ENCODE data around the gene CCDC57. TPM values are rescaled to one million over a fixed set of nuclear protein-coding genes. Genes with fewer than 3 reads are reported as not detected.
A peak's percentile ranks its signal among the peaks of the same experiment; 100 is the strongest.

Gene CCDC57
- total and polyA plus RNA-seq, 9 of the 15 experiments (the other 6 are each of a cell fraction or from before 2014, with no cell fraction given) = 0.83 to 36.2 (median 13.6) TPM

- peak; percentile 93 for TF ChIP-seq ZBTB40 (IDR thresholded peaks at IDR 0.05)
- no peak for TF ChIP-seq ZBTB40 (CRISPR knock-in tag; IDR thresholded peaks at IDR 0.05)
- 0 out of 3 replicates have a peak, but pooled peaks of 1 of the 2 experiments have one; percentile 28 for TF ChIP-seq CBX3 (IDR thresholded peaks at IDR 0.05; ENCODE audit: borderline replicate concordance in 1 of 2, low read length in 2 of 2)
- peak; percentile 87 for TF ChIP-seq RFX1 (IDR thresholded peaks at IDR 0.05)
- 0 out of 2 replicates have a peak, but pooled peaks have one; percentile 40 for TF ChIP-seq ZC3H11A (IDR thresholded peaks at IDR 0.05; ENCODE audit: low read depth, low read length)
- TF ChIP-seq NR2C1 (IDR thresholded peaks at IDR 0.05) = peak; percentile 35; the same call in 1 of the 2 replicates
- TF ChIP-seq NR2C1 (tag; IDR thresholded peaks at IDR 0.05) = peak; percentile 76
- 0 out of 2 replicates have a peak, but pooled peaks have one; percentile 50 for TF ChIP-seq GATAD2A (IDR thresholded peaks at IDR 0.05)
- TF ChIP-seq ETV5 (CRISPR knock-in tag; IDR thresholded peaks at IDR 0.05; ENCODE audit: low read depth) = peak; percentile 59; the same call in 1 of the 2 replicates
- no peak for TF ChIP-seq ZNF584 (CRISPR knock-in tag; IDR thresholded peaks at IDR 0.05; ENCODE audit: low read depth)
- peak; percentile 64 for TF ChIP-seq FUS (optimal IDR thresholded peaks at IDR 0.05; ENCODE audit: low read depth, low read length)
- TF ChIP-seq DDX20 (tag; IDR thresholded peaks at IDR 0.05; ENCODE audit: low read depth) = no peak
- TF ChIP-seq ATF6 (CRISPR knock-in tag; IDR thresholded peaks at IDR 0.05) = peak; percentile 24; the same call in 1 of the 2 replicates
- TF ChIP-seq ZEB2 (IDR thresholded peaks at IDR 0.05) = peak; percentile 86
- TF ChIP-seq RBFOX2 (IDR thresholded peaks at IDR 0.05; ENCODE audit: low read depth, low read length) = peak; percentile 82
- TF ChIP-seq BMI1 (IDR thresholded peaks at IDR 0.05; ENCODE audit: low read length) = peak; percentile 79
- peak; percentile 44; the same call in 1 of the 2 replicates for TF ChIP-seq HDAC8 (tag; IDR thresholded peaks at IDR 0.05)
These were observed at the start of gene CCDC57 (continued) for GRCh38 chr17:82212331-82213250.
